GM19035 (cell line): Measurements from ENCODE around the gene PTPN22.

Experiments used
- ATAC-seq: cut with Tn5 transposase; IDR thresholded peaks from one replicate; pipeline ENCODE4 v1.9.1; 2021; ENCODE audit not compliant: unreplicated experiment

The PTPN22 gene

GRCh38 chr1:113765306-113766230, 105.9 kb downstream of the PTPN22 start:
- no peak for ATAC-seq
